HepG2 (cell line): ENCODE measurements around the gene CSNK1D. TPM values are rescaled to one million over a fixed set of nuclear protein-coding genes. Genes with fewer than 3 reads are reported as not detected.

Experiments used
- BCL6 ChIP-seq: IDR thresholded peaks from 2 replicates; pipeline ENCODE4 v1.6.1; 2016; ENCODE audit warnings: missing genetic modification reagents, missing compliant biosample characterization
- BRCA1 ChIP-seq: sonication (generic); formaldehyde crosslinking; IDR thresholded peaks from 2 replicates; pipeline ENCODE4 v1.4.0; 2020; ENCODE audit warnings: missing genetic modification reagents
- CHCHD3 ChIP-seq: sonication (generic); formaldehyde crosslinking; IDR thresholded peaks from 2 replicates; pipeline ENCODE4 v1.8.0; 2022; ENCODE audit warnings: mild to moderate bottlenecking, missing genetic modification reagents, moderate library complexity
- EZH2 ChIP-seq: conservative IDR thresholded peaks from 2 replicates; pipeline ENCODE4 v1.6.1; 2012; ENCODE audit warnings: mild to moderate bottlenecking, low read depth, low read length, moderate library complexity
- LRRFIP1 ChIP-seq: sonication (generic); formaldehyde crosslinking; conservative IDR thresholded peaks from 2 replicates; pipeline ENCODE4 v1.4.0; 2020; ENCODE audit warnings: missing genetic modification reagents
- MAF1 ChIP-seq: sonication (generic); formaldehyde crosslinking; IDR thresholded peaks from 2 replicates; pipeline ENCODE4 v1.5.0; 2020; ENCODE audit warnings: missing genetic modification reagents, borderline replicate concordance
- MAFF ChIP-seq: IDR thresholded peaks from 2 replicates; pipeline ENCODE4 v1.6.1; 2011; ENCODE audit warnings: low read depth, low read length, improper control_type of control experiment
- SIN3A ChIP-seq: IDR thresholded peaks from 2 replicates; pipeline ENCODE4 v1.6.1; 2011; ENCODE audit warnings: low read depth, mild to moderate bottlenecking, control low read depth, low read length, borderline replicate concordance
- SMYD3 ChIP-seq: sonication (generic); formaldehyde crosslinking; IDR thresholded peaks from 2 replicates; pipeline ENCODE4 v1.8.1; 2023; ENCODE audit warnings: mild to moderate bottlenecking, missing genetic modification reagents
- ZBTB7B ChIP-seq: sonication (generic); formaldehyde crosslinking; IDR thresholded peaks from 2 replicates; pipeline ENCODE4 v1.4.0; 2020; ENCODE audit warnings: missing genetic modification reagents
- ZFP1 ChIP-seq: IDR thresholded peaks from 2 replicates; pipeline ENCODE4 v1.6.1; 2016
- ZNF207 ChIP-seq: fragments of 450-650 bp; IDR thresholded peaks from 2 replicates; pipeline ENCODE4 v1.6.1; 2016; ENCODE audit warnings: antibody characterized with exemption, borderline replicate concordance
- ZNF280B ChIP-seq: sonication (generic); formaldehyde crosslinking; IDR thresholded peaks from 2 replicates; pipeline ENCODE4 v1.5.0; 2020; ENCODE audit warnings: missing genetic modification reagents, mild to moderate bottlenecking, borderline replicate concordance
- ZNF430 ChIP-seq: sonication (generic); formaldehyde crosslinking; IDR thresholded peaks from 2 replicates; pipeline ENCODE4 v1.9.0; 2021; ENCODE audit warnings: mild to moderate bottlenecking, missing genetic modification reagents
- ZSCAN21 ChIP-seq: sonication (generic); formaldehyde crosslinking; IDR thresholded peaks from 2 replicates; pipeline ENCODE4 v1.8.0; 2022; ENCODE audit warnings: mild to moderate bottlenecking, missing genetic modification reagents, moderate library complexity, borderline replicate concordance
- polyA plus RNA-seq, 8 experiments: library from polyadenylated mRNA; depleted of rRNA in 3 of 8; stranded (reverse) in 7 of 8; unstranded in 1 of 8; fragments of >200 nt; fragmentation: Illumina TruSeq in 4 of 8; extraction: Trizol in 4 of 8; gene quantifications; 2 replicates each; pipeline versions ENCODE4 v1.2.1 to v1.2.3, GENCODE V29; 2011 to 2016; ENCODE audit warnings: low read depth in 4 of 8, missing spikeins in 1 of 8, mixed read lengths in 1 of 8; ENCODE audit not compliant: insufficient read depth in 1 of 8
- total RNA-seq, 5 experiments: library from RNA; depleted of rRNA; stranded (reverse); fragments of >200 nt; fragmentation: Illumina TruSeq; extraction: Trizol; gene quantifications; 2 replicates each; pipeline ENCODE4 v1.2.3, GENCODE V29; 2016; ENCODE audit warnings: low read depth in 1 of 5
- TF ChIP-seq, protein P1 (sequence below): sonication (generic); formaldehyde crosslinking; IDR thresholded peaks from 2 replicates; pipeline ENCODE4 v1.5.1; 2020; ENCODE audit warnings: missing genetic modification reagents, mild to moderate bottlenecking, borderline replicate concordance
- TF ChIP-seq, protein P2 (sequence below): sonication (generic); formaldehyde crosslinking; IDR thresholded peaks from 2 replicates; pipeline ENCODE4 v1.4.0; 2020; ENCODE audit warnings: missing genetic modification reagents
- TF ChIP-seq, protein P3 (sequence below): IDR thresholded peaks from 2 replicates; pipeline ENCODE4 v1.6.1; 2018; ENCODE audit warnings: missing genetic modification reagents, mild to moderate bottlenecking, missing compliant biosample characterization

Gene CSNK1D
- total and polyA plus RNA-seq, 2 of the 13 experiments (the other 11 are each of a cell fraction or from before 2014, with no cell fraction given): 31.5 to 128 TPM

- TF ChIP-seq LRRFIP1 (CRISPR knock-in tag) (no peak), ZNF430 (CRISPR knock-in tag) (peak; percentile 92), ZBTB7B (peak; percentile 65), MAF1 (CRISPR knock-in tag) (no peak), CHCHD3 (CRISPR knock-in tag) (peak; percentile 47; the same call in 1 of the 2 replicates), SIN3A (peak; percentile 59; the same call in 1 of the 2 replicates), MAFF (no peak), ZNF280B (CRISPR knock-in tag) (peak; percentile 92; the same call in 1 of the 2 replicates), ZSCAN21 (CRISPR knock-in tag) (peak; percentile 97), BRCA1 (CRISPR knock-in tag) (no peak), BCL6 (peak; percentile 95), ZNF207 (no peak), SMYD3 (peak; percentile 93; the same call in 1 of the 2 replicates), ZFP1 (CRISPR knock-in tag) (peak; percentile 89), EZH2 (no peak)
- TF ChIP-seq, protein P1, sequence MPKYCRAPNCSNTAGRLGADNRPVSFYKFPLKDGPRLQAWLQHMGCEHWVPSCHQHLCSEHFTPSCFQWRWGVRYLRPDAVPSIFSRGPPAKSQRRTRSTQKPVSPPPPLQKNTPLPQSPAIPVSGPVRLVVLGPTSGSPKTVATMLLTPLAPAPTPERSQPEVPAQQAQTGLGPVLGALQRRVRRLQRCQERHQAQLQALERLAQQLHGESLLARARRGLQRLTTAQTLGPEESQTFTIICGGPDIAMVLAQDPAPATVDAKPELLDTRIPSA (CRISPR knock-in tag): no peak
- TF ChIP-seq, protein P2, sequence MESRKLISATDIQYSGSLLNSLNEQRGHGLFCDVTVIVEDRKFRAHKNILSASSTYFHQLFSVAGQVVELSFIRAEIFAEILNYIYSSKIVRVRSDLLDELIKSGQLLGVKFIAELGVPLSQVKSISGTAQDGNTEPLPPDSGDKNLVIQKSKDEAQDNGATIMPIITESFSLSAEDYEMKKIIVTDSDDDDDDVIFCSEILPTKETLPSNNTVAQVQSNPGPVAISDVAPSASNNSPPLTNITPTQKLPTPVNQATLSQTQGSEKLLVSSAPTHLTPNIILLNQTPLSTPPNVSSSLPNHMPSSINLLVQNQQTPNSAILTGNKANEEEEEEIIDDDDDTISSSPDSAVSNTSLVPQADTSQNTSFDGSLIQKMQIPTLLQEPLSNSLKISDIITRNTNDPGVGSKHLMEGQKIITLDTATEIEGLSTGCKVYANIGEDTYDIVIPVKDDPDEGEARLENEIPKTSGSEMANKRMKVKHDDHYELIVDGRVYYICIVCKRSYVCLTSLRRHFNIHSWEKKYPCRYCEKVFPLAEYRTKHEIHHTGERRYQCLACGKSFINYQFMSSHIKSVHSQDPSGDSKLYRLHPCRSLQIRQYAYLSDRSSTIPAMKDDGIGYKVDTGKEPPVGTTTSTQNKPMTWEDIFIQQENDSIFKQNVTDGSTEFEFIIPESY (CRISPR knock-in tag): peak; percentile 85
- TF ChIP-seq, protein P3, sequence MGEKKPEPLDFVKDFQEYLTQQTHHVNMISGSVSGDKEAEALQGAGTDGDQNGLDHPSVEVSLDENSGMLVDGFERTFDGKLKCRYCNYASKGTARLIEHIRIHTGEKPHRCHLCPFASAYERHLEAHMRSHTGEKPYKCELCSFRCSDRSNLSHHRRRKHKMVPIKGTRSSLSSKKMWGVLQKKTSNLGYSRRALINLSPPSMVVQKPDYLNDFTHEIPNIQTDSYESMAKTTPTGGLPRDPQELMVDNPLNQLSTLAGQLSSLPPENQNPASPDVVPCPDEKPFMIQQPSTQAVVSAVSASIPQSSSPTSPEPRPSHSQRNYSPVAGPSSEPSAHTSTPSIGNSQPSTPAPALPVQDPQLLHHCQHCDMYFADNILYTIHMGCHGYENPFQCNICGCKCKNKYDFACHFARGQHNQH (CRISPR knock-in tag): peak; percentile 98
Measured at GRCh38 chr17:82287868-82288801, 14.6 kb upstream of the CSNK1D start (continued).
